DMS 273 (cell line): ENCODE data around the gene ECI1.

ENCODE experiments used
- DNase-seq: peaks from one replicate; lab custom pipeline; 2025; ENCODE audit not compliant: unreplicated experiment; lab: John Stamatoyannopoulos, UW

ECI1 gene

DNA sequence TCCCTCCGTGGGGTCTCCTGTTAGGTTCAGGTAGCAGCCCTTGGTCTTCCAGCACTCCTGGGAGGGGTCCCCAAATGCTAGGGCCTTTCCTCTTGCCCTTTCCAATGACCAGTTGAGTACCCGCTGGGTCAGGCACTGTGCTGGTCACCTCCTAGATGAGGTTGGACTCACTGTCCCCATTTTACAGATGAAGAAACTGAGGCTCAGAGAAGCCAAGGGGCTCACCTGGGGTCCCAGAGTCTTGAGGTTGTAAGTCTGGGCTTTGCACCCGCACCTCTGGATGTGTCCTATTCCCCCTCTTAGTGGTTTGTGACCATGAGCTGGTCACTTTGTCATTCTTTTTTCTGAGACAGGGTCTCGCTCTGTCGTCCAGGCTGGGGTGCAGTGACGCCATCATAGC, 53.6 kb downstream of the ECI1 start:
- DNase-seq, result no peak

- no peak for DNase-seq
Measured at GRCh38 chr16:2196981-2197511, 54.3 kb downstream of the ECI1 start.

DNA sequence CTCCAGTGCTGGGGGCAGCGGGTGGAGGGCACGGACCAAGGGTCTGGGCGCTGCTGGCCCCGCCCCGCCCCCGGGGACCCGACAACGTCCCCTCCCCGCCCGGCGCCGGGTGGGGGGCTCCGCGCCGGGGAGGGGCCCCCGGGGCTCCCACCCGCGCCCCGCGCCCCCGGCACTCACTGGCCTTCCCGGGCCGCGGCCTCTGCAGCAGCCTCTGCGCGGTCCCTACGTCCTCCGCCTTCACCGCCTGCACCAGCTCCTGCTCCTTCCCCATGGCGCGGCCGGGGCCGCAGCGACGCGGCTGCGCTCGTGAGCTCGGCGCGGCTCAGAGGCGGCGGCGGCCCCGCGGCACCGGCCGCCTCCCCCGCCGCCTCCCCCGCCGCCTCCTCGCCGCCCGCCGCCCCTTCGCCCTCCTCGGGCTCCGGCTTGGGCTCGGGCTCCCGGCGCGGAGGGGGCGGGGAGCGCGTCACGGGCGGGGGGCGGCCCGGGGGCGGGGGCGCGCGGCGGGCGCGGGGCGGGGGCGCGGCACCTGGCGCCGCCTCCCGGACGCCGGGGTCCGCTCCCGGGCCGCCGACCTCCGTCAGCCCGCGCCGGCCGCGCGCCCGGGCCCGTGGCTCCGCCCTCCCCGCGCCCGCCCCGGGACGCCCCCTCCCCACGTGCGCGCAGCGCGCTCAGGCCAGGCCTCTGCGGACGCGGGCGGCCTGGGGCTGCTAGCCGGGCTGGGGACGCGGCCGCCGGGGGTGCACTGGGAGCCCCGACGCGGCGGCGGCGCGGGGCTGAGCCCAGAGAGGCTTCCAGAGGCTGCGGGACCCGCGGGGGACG, 55.0 kb downstream of the ECI1 start, which contains the start of gene CASKIN1:
Gene CASKIN1 (minus strand): TSS at position 444 of the 819 bp plus-strand sequence. CDS start 173 bp downstream, at position 271.
- DNase-seq, result peak; percentile 75

DNA sequence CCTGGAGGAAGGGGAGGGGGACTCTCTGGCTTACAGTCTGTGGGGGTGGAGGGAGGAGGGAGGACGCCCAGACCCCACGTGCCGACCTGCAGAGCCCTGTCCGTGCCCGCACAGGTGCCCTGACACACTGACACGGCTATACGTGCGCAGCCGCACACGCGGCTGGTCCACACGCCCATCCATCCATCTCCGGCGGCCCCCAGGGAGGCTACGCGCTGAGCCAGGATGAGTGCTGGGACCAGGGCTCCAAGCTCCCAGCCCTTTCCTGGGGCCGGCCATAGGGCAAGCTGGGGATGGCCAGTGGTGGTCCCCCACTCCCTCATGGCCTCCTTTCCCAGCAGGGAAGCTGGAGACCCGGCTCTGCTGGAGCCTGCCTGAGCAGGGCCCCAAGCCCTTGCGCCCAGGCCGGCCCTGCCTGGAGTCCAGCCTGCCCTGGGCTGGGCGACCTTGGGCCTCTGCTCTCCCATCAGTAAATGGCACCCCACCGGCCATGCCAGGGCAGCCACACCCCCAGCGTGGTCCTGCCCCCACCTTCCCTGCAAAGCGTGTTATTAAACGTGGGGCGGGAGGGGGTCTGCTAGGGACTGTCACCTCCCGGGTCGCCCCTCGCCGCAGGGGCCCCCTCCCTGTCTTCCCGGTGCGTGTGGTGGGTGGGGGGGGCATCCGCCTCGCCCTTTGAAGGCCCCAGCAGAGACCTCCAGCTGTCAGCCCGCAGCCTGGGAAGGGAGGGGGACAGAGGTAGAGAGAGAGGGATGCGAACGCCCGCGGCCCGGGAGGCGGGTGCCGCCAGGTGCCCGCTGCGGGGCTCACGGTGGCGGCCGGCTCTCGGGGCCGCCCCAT, 55.8 kb downstream of the ECI1 start:
- DNase-seq, result peak; percentile 53

DNA sequence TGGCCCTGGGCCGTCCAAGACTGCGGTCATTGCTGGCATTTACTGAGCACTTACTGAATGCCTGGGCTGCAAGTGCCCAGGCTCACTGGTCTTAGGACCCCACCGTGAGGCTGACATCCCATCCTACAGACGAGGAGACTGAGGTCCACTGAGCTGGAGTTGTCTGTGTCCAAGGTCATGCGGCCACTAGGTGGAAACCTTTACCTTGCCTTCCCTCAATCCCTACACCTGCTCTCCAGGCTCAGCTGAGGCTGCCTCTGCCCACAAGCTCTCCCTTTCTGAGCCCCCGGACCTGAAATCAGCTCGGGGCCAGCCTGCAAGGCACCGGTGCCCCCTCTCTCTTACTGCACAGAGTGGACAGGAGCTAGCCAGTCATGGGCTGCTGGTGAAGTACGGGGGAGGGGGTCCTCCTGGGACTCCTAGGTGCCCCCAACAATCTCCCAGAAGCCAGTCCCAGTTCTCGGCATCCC, 56.5 kb downstream of the ECI1 start:
- DNase-seq, result peak; percentile 76

DNA sequence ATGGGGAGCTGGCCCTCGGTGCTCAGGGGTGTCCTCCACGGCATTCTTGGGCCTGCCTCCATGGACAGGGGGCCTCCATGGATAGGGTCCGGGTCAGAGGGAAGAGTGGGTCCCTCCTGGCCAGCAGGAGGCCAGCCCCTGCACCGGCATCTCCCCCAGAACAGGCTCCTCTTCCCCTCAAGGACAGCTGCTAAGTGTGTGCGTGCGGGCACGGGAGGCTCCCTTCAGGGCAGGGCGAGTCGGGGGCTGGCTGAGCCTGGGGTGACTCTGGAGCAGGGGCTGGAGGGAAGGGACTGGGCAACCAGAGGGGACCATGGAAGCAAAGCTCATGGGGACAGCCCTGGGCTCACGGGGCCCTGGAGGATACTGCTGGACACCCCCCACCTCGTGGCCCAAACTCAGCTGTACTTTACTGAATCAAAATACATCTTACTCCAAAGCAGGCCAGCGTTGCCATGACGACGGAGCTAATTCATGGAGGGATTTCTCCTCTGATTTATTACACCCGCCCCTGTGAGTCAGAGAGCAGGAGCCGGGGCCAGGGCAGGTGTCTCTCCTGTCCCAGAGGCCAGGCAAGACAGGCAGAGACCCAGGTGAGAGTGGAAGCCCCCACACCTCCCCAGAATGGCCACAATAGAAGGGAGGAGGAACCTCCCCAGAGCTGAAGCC, 57.1 kb downstream of the ECI1 start:
- peak; percentile 87 for DNase-seq

GRCh38 chr16:2191446-2191706, 60.0 kb downstream of the ECI1 start:
- DNase-seq, result peak; percentile 38

DNA sequence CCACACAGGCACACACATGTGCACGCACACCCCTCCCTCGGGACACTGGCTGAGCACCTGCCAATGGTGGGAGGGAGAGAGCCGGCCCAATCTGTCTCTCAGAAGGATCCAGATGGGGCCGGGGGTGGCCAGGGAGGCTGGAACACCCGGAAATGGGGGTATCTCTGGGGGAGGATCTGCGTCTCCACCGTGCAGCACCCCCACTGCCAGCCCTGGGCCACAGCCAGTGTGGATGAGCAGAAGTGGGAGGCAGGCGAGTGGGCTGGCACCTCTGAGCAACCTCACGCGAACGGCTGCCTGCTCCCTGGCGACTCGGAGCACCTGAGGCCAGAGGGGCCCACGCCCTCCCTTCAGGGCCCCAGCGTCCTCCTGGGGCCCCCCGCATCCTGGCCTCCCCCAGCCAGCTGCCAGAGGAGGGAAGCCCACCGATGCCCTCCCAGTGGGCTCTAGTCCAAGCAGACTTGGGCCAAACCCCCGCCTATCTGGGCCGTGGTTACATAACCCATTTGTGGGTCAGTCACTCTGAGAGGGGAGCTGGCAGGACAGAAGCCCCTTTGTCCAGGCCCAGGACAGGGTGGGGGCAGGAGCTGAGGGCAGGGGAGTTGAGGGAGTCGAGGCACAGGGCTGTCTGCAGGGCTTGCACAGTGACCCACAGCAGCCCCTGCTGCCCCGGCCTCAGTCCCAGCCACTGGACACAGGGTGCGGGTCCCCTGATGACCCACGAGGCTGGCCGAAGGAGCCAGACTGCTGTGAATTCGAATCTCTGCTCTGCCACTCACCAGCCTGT, 60.5 kb downstream of the ECI1 start:
- DNase-seq, result peak; percentile 87

DNA sequence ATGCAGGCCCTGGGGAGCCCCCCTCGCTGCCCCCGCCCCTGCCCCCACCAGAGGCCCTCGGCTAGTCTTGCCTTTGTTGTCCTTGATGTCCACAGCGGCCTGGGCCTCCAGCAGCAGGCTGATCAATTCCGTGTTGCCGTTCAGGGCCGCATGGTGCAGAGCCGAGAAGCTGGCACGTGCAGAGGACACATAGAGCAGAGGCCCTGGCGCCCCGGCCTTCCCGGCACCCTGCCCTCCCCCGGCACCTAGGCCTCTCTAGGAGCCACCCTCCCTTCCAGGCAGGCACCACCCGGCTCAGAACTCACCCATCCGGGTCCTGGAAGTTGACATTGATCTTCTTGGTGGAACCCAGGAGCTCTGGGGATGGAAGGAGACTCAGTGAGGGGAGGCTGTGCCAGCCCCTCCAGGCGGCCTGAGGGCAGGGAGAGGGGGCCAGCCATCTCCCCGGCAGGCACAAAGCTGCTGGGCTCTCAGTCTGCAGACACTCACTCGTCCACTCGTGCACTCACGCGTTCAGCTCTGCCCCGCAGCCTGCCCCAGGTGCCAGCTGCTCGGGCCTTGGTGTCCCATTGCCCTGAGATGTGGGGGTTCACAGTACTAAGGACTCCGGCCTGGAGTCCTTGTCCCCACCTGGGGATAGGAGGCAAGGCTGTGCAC, 61.3 kb downstream of the ECI1 start:
- no peak for DNase-seq
